ENCODE measurements around the gene PEX7. TPM values are rescaled to one million over a fixed set of nuclear protein-coding genes. Genes with fewer than 3 reads are reported as not detected.

Gene PEX7
- total and polyA plus RNA-seq, 10 of the 15 experiments (the other 5 are each of a cell fraction or from before 2014, with no cell fraction given) = 0.58 to 12.4 (median 8.8) TPM

GRCh38 chr6:136895901-136896300 is 73.5 kb downstream of the PEX7 start:
- Histone ChIP-seq H3K4me3 (no peak overlapping the region), H3K27ac (ENCODE audit: control insufficient read depth, insufficient read depth) (no peak overlapping the region), H4K20me1 (ENCODE audit: control insufficient read depth, insufficient read depth) (no peaks in the 10 kb centered on the region), H3K4me1 (ENCODE audit: control insufficient read depth, insufficient read depth, low read length) (no peaks in the 10 kb centered on the region), H3K36me3 (ENCODE audit: control insufficient read depth in 2 of 2, insufficient read depth in 2 of 2, low read length in 1 of 2) (peaks cover 3 to 4% of the 10 kb centered on the region in 2 experiments), H3K27me3 (replicated peaks in 1 of 2; ENCODE audit: control insufficient read depth in 2 of 2, insufficient read depth in 2 of 2, low read length in 1 of 2) (no peaks in the 10 kb centered on the region), H3K79me2 (ENCODE audit: control insufficient read depth, insufficient read depth, low read length) (no peaks in the 10 kb centered on the region), H2AFZ (ENCODE audit: control insufficient read depth, low read depth, low read length) (no peak overlapping the region), H3K9ac (ENCODE audit: control insufficient read depth, insufficient read depth, low read length) (no peak overlapping the region), H3K4me2 (ENCODE audit: control insufficient read depth, insufficient read depth) (no peak overlapping the region), H3K9me3 (replicated peaks; ENCODE audit: control insufficient read depth, insufficient read depth, low read length) (no peaks in the 10 kb centered on the region)
- WGBS (ENCODE audit: insufficient coverage, insufficient replicate concordance, low lambda C conversion rate, missing lambda C conversion rate) = 100% methylated on average over 3 of the region's 3 CpGs
- CTCF ChIA-PET = interaction anchor here (1.2 to 2.0 kb wide), 2 partner anchors 9 to 10 kb away, joined by 4 read pairs; no protein-coding TSS in a partner anchor
- POLR2A ChIA-PET = interaction anchor here (0.5 kb wide), 1 partner anchor 71 kb away, joined by 3 read pairs; no protein-coding TSS in a partner anchor
- RAD21 ChIA-PET (ENCODE audit: unreplicated experiment) = no interaction called here
- intact Hi-C loops (cut with micrococcal nuclease; ENCODE audit: unreplicated experiment) = no loop called here
- ATAC-seq (no peak), DNase-seq (ENCODE audit: low read depth, low spot score) (no peak), FAIRE-seq (no peak)
- in situ Hi-C loops (cut with MboI) = no loop called here
- TF ChIP-seq ATF7 (IDR thresholded peaks at IDR 0.05; ENCODE audit: low read depth) (no peak), EZH2 (IDR thresholded peaks at IDR 0.05; ENCODE audit: borderline replicate concordance, control insufficient read depth, low read depth, low read length) (no peak), STAT1 (conservative IDR thresholded peaks at IDR 0.05) (no peak), SP1 (IDR thresholded peaks at IDR 0.05; ENCODE audit: low read depth, low read length) (no peak), JUND (IDR thresholded peaks at IDR 0.05; ENCODE audit: low read depth, low read length) (no peak), SUZ12 (IDR thresholded peaks at IDR 0.05; ENCODE audit: unreplicated experiment) (no peak), ZBED1 (IDR thresholded peaks at IDR 0.05; ENCODE audit: borderline replicate concordance) (no peak), EGR1 (IDR thresholded peaks at IDR 0.05; ENCODE audit: borderline replicate concordance in 1 of 2, low read depth in 2 of 2, low read length in 2 of 2) (no peak)
- BruUV-seq (replicated peaks) = no TSS peak
- SMC1A ChIA-PET (ENCODE audit: uncharacterized antibody, unreplicated experiment) = interaction anchor here (1.1 kb wide), 2 partner anchors 9 to 11 kb away, joined by 3 read pairs; no protein-coding TSS in a partner anchor

- no peak overlapping the region for H2AFZ ChIP-seq (ENCODE audit: control insufficient read depth, low read depth, low read length)
- in situ Hi-C loops (cut with MboI) (no loop called here), intact Hi-C loops (cut with micrococcal nuclease; ENCODE audit: unreplicated experiment) (no loop called here)
- H3K9me3 ChIP-seq (replicated peaks; ENCODE audit: control insufficient read depth, insufficient read depth, low read length) = no peaks in the 10 kb centered on the region
- no peak overlapping the region for H3K4me3 ChIP-seq
- H3K79me2 ChIP-seq (ENCODE audit: control insufficient read depth, insufficient read depth, low read length) = no peaks in the 10 kb centered on the region
- ChIA-PET CTCF (interaction anchor here (1.4 to 2.0 kb wide), 2 partner anchors 10 to 253 kb away, joined by 4 read pairs; no protein-coding TSS in a partner anchor), RAD21 (ENCODE audit: unreplicated experiment) (no interaction called here), SMC1A (ENCODE audit: uncharacterized antibody, unreplicated experiment) (interaction anchor here (0.7 to 0.9 kb wide), 2 partner anchors 12 to 22 kb away, joined by 3 read pairs; no protein-coding TSS in a partner anchor), POLR2A (no interaction called here)
- WGBS (ENCODE audit: insufficient coverage, insufficient replicate concordance, low lambda C conversion rate, missing lambda C conversion rate) = 100% methylated on average over 1 of the region's 1 CpG
- no peak for ATAC-seq
- H3K27me3 ChIP-seq (replicated peaks in 1 of 2; ENCODE audit: control insufficient read depth in 2 of 2, insufficient read depth in 2 of 2, low read length in 1 of 2) = no peaks in the 10 kb centered on the region
- no peak overlapping the region for H3K9ac ChIP-seq (ENCODE audit: control insufficient read depth, insufficient read depth, low read length)
- DNase-seq (ENCODE audit: low read depth, low spot score) = no peak
- no peak overlapping the region for H3K27ac ChIP-seq (ENCODE audit: control insufficient read depth, insufficient read depth)
- H4K20me1 ChIP-seq (ENCODE audit: control insufficient read depth, insufficient read depth) = no peaks in the 10 kb centered on the region
- no peak for FAIRE-seq
- no peak for TF ChIP-seq SMC3 (IDR thresholded peaks at IDR 0.05; ENCODE audit: borderline replicate concordance, low read length)
- TF ChIP-seq CHD1 (IDR thresholded peaks at IDR 0.05; ENCODE audit: low read depth, low read length) = no peak
- TF ChIP-seq NFIC (IDR thresholded peaks at IDR 0.05; ENCODE audit: low read depth, low read length) = no peak
- no peak for TF ChIP-seq NFYB (IDR thresholded peaks at IDR 0.05; ENCODE audit: insufficient read depth, low read depth, low read length)
- no peak for TF ChIP-seq REST (IDR thresholded peaks at IDR 0.05; ENCODE audit: low read depth, low read length)
- no peaks in the 10 kb centered on the region for H3K4me1 ChIP-seq (ENCODE audit: control insufficient read depth, insufficient read depth, low read length)
- no peak overlapping the region for H3K4me2 ChIP-seq (ENCODE audit: control insufficient read depth, insufficient read depth)
- H3K36me3 ChIP-seq (ENCODE audit: control insufficient read depth in 2 of 2, insufficient read depth in 2 of 2, low read length in 1 of 2) = peaks cover 3 to 4% of the 10 kb centered on the region in 2 experiments
- no TSS peak for BruUV-seq (replicated peaks)
Measured at GRCh38 chr6:136897071-136897470, 74.7 kb downstream of the PEX7 start.
